HFF-Myc (cell line): ENCODE data around the gene DLGAP4.

ENCODE experiments used
- DNase-seq: peaks from one replicate; pipeline ENCODE4 v3.0.0-alpha.2; 2011; ENCODE audit warnings: low read depth; ENCODE audit errors: extremely low read depth
- H3K4me3 ChIP-seq: replicated peaks from 2 replicates; pipeline ENCODE4 v1.5.1; 2011; ENCODE audit warnings: low read depth, mild to moderate bottlenecking, control low read depth, low read length
- TF ChIP-seq, protein P1 (sequence below): IDR thresholded peaks from 2 replicates; pipeline ENCODE4 v1.5.1; 2012; ENCODE audit warnings: mild to moderate bottlenecking, low read depth, low read length, control low read depth; ENCODE audit errors: missing control alignments

DLGAP4 gene

DNA sequence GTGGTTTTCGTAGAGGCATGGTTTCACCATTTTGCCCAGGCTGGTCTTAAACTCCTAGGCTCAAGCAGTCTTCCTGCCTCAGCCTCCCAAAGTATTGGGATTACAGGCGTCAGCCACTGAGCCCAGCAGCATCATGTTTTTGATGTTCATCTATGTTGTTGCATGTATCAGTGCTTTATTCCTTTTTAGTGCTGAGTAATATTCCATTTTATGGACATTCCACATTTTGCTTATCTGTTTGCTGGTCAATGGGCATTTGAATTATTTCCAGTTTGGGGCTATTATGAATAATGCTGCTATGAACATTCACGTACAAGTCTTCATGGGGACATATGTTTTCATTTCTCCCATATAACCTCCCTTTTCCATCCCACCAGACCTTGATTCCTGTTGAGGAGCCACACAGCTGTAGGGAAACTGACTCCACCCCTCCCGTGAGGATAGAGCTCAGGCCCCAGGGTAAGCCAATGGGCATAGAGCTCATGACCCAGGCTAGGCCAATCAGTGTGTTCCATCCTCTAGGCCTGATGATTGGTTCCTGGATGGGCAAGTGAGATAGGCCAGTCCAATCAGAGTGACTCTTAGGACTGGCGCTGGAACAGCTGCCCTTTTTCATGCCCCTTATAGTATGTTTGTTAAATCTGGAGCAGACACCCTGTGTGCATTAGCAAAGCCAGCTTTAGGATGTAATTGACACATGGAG, 49.5 kb downstream of the DLGAP4 start:
- DNase-seq = no peak
- H3K4me3 ChIP-seq = no peak overlapping the region
- TF ChIP-seq, protein P1, sequence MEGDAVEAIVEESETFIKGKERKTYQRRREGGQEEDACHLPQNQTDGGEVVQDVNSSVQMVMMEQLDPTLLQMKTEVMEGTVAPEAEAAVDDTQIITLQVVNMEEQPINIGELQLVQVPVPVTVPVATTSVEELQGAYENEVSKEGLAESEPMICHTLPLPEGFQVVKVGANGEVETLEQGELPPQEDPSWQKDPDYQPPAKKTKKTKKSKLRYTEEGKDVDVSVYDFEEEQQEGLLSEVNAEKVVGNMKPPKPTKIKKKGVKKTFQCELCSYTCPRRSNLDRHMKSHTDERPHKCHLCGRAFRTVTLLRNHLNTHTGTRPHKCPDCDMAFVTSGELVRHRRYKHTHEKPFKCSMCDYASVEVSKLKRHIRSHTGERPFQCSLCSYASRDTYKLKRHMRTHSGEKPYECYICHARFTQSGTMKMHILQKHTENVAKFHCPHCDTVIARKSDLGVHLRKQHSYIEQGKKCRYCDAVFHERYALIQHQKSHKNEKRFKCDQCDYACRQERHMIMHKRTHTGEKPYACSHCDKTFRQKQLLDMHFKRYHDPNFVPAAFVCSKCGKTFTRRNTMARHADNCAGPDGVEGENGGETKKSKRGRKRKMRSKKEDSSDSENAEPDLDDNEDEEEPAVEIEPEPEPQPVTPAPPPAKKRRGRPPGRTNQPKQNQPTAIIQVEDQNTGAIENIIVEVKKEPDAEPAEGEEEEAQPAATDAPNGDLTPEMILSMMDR = no peak

- no peak overlapping the region for H3K4me3 ChIP-seq
- TF ChIP-seq, protein P1 = no peak
- DNase-seq = no peak
Observed at GRCh38 chr20:36359668-36360406, 53.7 kb downstream of the DLGAP4 start.

GRCh38 chr20:36360429-36360828, 54.3 kb downstream of the DLGAP4 start:
- TF ChIP-seq, protein P1 = no peak
- no peak for DNase-seq
- no peak overlapping the region for H3K4me3 ChIP-seq

DNA sequence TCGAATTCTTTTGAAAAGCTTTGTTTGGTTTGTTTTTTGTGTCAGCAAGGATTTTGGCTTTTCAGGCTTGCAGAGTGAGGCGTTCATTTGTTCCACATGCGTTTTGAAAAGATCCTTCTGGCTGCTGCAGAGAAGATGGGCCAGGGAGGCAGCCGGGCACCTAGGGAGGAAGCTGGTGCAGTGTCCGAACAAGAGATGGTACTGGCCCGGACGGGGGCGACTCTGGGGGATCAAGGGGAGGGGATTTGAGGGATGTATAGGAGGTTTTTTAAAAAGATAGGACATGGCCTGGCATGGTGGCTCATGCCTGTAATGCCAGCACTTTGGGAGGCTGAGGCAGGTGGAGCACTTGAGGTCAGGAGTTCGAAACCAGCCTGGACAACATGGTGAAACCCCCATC, 55.3 kb downstream of the DLGAP4 start:
- no peak for DNase-seq
- no peak overlapping the region for H3K4me3 ChIP-seq
- TF ChIP-seq, protein P1 = no peak

DNA sequence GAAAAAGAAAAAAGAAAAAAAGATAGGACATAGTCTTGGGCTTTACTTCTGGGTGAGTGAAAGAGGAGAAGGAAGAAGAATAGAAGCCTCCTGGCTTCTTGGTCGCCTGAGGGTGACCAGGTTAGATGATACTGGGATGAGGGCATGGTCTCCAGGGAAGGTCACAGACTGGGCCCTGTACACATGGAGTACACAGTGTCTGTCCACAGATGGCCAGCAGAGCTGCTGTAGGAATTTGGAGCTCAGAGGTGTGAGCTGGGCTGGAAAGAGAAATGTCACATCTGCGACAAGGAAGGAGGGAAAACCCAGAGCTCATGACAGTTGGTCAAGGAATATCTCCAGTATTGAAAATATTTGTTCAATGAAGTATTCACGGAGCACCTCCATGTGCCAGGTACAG, 56.1 kb downstream of the DLGAP4 start:
- DNase-seq = no peak
- TF ChIP-seq, protein P1 = no peak
- no peak overlapping the region for H3K4me3 ChIP-seq

DNA sequence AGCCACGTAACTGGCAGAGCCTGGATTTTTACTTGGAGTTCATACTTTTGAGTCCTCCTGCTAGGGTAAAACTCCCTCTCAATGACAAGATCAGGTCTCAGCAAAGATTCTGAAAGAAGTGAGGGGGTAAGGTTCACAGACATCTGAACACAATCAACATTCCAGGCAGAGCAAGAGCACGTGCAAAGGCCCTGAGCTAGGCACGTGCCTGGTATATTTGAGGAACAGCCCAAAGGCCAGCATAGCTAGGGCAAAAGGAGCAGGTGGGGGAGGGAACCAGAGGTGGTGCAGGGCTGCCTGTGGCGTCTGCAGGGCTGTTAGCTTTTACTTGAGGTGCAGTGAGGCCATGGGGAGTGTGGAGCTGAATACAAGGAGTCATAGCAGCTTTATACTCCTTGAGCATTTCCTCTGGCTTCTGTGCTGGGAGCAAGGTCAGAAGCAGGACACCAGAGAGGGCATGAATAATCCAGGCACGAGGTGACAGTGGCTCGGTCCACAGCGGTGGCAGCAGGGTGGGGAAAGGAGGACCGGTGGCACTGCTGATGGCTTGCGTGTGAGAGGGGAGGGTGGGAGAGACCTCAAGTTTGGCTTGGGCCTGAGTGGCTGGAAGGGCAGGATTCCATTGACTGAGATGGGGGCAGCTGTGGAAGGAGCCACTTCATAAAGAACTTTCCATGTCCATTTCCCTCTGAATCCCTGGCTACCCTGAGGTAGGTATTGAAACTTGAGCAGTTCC, 57.0 kb downstream of the DLGAP4 start:
- TF ChIP-seq, protein P1 = no peak
- H3K4me3 ChIP-seq = no peak overlapping the region
- no peak for DNase-seq
